Smooth muscle cell (in vitro differentiated cells): ENCODE data around the gene FAAH. TPM values are rescaled to one million over a fixed set of nuclear protein-coding genes. Genes with fewer than 3 reads are reported as not detected.

Experiments used
- DNase-seq: peaks from one replicate; lab custom pipeline; 2025; ENCODE audit not compliant: unreplicated experiment; lab: John Stamatoyannopoulos, UW
- H2AFZ ChIP-seq: fragments of 200-600 bp; sonication (generic); 2 replicates; pipeline ENCODE4 v1.6.0; 2016; ENCODE audit warnings: antibody characterized with exemption, low read depth, mild to moderate bottlenecking
- H3F3A ChIP-seq: fragments of 200-600 bp; sonication (generic); 2 replicates; pipeline ENCODE4 v1.6.0; 2017; ENCODE audit warnings: antibody characterized with exemption, low read depth
- H3K27ac ChIP-seq: fragments of 200-600 bp; sonication (generic); 2 replicates; pipeline ENCODE4 v1.5.1; 2016; ENCODE audit warnings: low read depth, mild to moderate bottlenecking
- H3K27me3 ChIP-seq: fragments of 200-600 bp; sonication (generic); 2 replicates; pipeline ENCODE4 v1.6.1; 2016; ENCODE audit warnings: low read depth, mild to moderate bottlenecking
- H3K36me3 ChIP-seq: fragments of 200-600 bp; sonication (generic); 2 replicates; pipeline ENCODE4 v1.5.1; 2016; ENCODE audit warnings: low read depth
- H3K4me1 ChIP-seq: fragments of 200-600 bp; sonication (generic); 2 replicates; pipeline ENCODE4 v1.5.1; 2016; ENCODE audit warnings: low read depth
- H3K4me2 ChIP-seq: fragments of 200-600 bp; sonication (generic); 2 replicates; pipeline ENCODE4 v1.6.0; 2016; ENCODE audit warnings: mild to moderate bottlenecking
- H3K4me3 ChIP-seq: fragments of 200-600 bp; sonication (generic); 2 replicates; pipeline ENCODE4 v1.5.1; 2016; ENCODE audit warnings: mild to moderate bottlenecking
- H3K79me2 ChIP-seq: fragments of 200-600 bp; sonication (generic); 2 replicates; pipeline ENCODE4 v1.6.0; 2016; ENCODE audit warnings: low read depth, mild to moderate bottlenecking
- H3K9ac ChIP-seq: fragments of 200-600 bp; sonication (generic); 2 replicates; pipeline ENCODE4 v1.6.0; 2016; ENCODE audit warnings: low read depth
- H3K9me3 ChIP-seq: fragments of 200-600 bp; sonication (generic); replicated peaks from 2 replicates; pipeline ENCODE4 v1.5.1; 2016; ENCODE audit warnings: low read depth
- H4K20me1 ChIP-seq: fragments of 200-600 bp; sonication (generic); 2 replicates; pipeline ENCODE4 v1.6.0; 2016; ENCODE audit warnings: low read depth
- WGBS: methylation state at CpG from one replicate; pipeline ENCODE4 v1.1.7; 2016; ENCODE audit warnings: low lambda C conversion rate; 5-methylcytosine and 5-hydroxymethylcytosine counted together
- polyA plus RNA-seq: library from polyadenylated mRNA; unstranded; fragments of >200 nt; fragmentation: Nextera tagmentation; extraction: Ambion mirVana; gene quantifications from 2 replicates; pipeline ENCODE4 v1.2.1, GENCODE V29; 2016
- total RNA-seq: library from RNA; depleted of rRNA; stranded (reverse); fragments of >200 nt; gene quantifications from 2 replicates; pipeline ENCODE4 v1.2.3, GENCODE V29; 2014
- TF ChIP-seq, protein P1 (sequence below): fragments of 200-600 bp; sonication (generic); IDR thresholded peaks from 2 replicates; pipeline ENCODE4 v1.5.1; 2017; ENCODE audit warnings: borderline replicate concordance, mild to moderate bottlenecking, antibody characterized with exemption; ENCODE audit not compliant: insufficient read depth, poor library complexity, severe bottlenecking

FAAH gene
- total and polyA plus RNA-seq, 2 experiments from 2014 or later: 5.7 to 11.1 TPM

DNA sequence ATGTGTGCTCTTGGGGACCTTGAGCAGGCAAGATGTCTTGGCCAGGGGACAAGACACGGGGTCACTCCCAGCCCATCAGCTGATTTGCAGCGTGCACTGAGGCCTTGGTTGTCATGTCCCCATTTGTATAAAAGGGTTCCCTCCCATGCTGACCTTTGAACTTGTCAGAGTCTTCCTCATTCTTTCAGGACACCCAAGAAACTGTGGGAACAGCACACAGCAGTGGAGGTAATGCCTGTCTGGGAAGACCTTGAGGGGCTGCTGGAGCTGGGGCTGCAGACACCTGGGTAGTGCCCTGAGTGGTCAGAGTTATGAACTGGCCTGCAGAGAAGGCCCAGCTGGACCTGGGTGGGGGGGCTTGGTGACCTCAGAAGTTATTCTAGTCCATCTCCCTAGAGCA, 46.4 kb downstream of the FAAH start:
- TF ChIP-seq, protein P1, sequence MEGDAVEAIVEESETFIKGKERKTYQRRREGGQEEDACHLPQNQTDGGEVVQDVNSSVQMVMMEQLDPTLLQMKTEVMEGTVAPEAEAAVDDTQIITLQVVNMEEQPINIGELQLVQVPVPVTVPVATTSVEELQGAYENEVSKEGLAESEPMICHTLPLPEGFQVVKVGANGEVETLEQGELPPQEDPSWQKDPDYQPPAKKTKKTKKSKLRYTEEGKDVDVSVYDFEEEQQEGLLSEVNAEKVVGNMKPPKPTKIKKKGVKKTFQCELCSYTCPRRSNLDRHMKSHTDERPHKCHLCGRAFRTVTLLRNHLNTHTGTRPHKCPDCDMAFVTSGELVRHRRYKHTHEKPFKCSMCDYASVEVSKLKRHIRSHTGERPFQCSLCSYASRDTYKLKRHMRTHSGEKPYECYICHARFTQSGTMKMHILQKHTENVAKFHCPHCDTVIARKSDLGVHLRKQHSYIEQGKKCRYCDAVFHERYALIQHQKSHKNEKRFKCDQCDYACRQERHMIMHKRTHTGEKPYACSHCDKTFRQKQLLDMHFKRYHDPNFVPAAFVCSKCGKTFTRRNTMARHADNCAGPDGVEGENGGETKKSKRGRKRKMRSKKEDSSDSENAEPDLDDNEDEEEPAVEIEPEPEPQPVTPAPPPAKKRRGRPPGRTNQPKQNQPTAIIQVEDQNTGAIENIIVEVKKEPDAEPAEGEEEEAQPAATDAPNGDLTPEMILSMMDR: no peak
- WGBS: 95% methylated on average over 2 of the region's 2 CpGs
- peaks cover 28% of the 10 kb centered on the region for H3K27me3 ChIP-seq

DNA sequence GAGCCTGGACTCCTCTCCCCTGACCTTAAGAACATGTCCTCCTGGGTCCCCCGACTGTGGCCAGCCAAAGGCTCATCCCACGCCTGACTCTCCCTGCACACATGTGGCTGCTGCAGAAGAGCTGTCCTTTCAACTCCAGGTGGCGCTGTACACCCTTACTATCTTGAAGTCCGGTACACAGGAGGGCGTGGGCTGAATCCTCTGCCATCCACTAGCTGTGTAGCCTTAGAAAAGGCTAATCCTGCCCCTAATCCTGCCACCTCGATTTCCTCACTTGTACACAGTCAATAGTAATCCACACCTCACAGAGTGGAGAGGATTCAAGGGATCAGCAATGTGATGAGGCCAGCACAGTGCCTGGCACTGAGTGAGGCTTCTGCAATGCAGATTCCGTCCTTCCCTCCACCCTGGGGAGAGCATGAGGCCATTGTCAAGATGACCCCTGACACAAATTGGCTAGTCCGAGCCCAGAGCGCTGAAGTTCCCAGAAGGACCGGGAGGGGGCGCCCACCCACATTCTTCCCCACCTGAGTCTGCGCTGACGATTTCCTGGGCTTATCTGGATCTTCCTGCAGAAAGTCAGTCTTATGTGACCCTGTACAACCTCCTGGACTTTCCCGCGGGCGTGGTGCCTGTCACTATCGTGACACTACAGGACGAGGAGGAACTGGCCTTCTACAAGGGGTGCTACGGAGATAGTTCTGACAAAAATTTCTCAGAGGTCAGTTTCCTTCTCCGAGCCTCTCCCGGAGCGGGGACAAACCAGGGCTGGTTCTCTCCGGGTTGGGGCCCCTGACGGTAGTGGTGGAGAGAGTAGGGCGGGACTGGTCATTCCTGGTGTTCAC, 48.4 kb downstream of the FAAH start:
- H3K27me3 ChIP-seq: peaks cover 42% of the 10 kb centered on the region
- H3K36me3 ChIP-seq: no peaks in the 10 kb centered on the region
- H3K9me3 ChIP-seq: no peaks in the 10 kb centered on the region
- peak overlapping the region; percentile 53 for H2AFZ ChIP-seq
- 9% methylated on average over 25 of the region's 25 CpGs for WGBS
- no peaks in the 10 kb centered on the region for H4K20me1 ChIP-seq
- DNase-seq: peak; percentile 62
- TF ChIP-seq, protein P1: peak; percentile 82
- H3F3A ChIP-seq: no peaks in the 10 kb centered on the region
- no peaks in the 10 kb centered on the region for H3K79me2 ChIP-seq
- peak overlapping the region; percentile 83 for H3K4me2 ChIP-seq
- H3K9ac ChIP-seq: no peak overlapping the region
- no peaks in the 10 kb centered on the region for H3K4me1 ChIP-seq
- peak overlapping the region; percentile 48 for H3K4me3 ChIP-seq
- no peak overlapping the region for H3K27ac ChIP-seq

More for the DNA sequence above, 46.4 kb downstream of the FAAH start:
- Histone ChIP-seq H3K4me2 (no peak overlapping the region), H3K4me3 (no peak overlapping the region), H3K79me2 (no peaks in the 10 kb centered on the region), H3K9me3 (no peaks in the 10 kb centered on the region), H2AFZ (no peak overlapping the region), H3K36me3 (no peaks in the 10 kb centered on the region), H3K9ac (no peak overlapping the region), H3K27ac (no peak overlapping the region), H3K4me1 (no peaks in the 10 kb centered on the region), H3F3A (no peaks in the 10 kb centered on the region), H4K20me1 (no peaks in the 10 kb centered on the region)
- DNase-seq: no peak

DNA sequence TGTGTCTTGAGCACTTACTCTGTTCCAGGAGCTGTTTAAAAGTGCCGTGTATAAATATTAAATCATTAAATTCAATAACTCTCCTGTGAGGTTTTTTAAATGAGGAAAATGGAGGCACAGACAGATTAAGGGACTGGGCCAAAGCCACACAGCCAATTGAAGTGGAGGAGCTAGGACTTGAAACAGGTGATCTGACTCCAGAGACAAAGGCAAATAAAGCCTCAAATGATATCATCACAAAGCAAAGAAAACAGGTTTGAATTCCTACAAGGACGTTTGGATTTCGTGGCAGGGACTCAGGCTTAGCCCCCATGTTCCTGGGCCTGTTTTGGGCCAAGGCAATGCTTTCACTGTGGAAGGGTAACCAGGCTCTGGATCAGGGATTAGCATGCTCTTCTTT, 50.3 kb downstream of the FAAH start:
- H3K9ac ChIP-seq: no peak overlapping the region
- DNase-seq: no peak
- peaks cover 59% of the 10 kb centered on the region for H3K27me3 ChIP-seq
- H4K20me1 ChIP-seq: no peaks in the 10 kb centered on the region
- no peak overlapping the region for H3K4me3 ChIP-seq
- no peaks in the 10 kb centered on the region for H3F3A ChIP-seq
- no peaks in the 10 kb centered on the region for H3K36me3 ChIP-seq
- no peak overlapping the region for H3K27ac ChIP-seq
- H3K79me2 ChIP-seq: no peaks in the 10 kb centered on the region
- no peaks in the 10 kb centered on the region for H3K9me3 ChIP-seq
- TF ChIP-seq, protein P1: no peak
- H3K4me1 ChIP-seq: peaks cover 5% of the 10 kb centered on the region
- no peak overlapping the region for H2AFZ ChIP-seq
- 86% methylated on average over 3 of the region's 3 CpGs for WGBS
- no peak overlapping the region for H3K4me2 ChIP-seq
